CD4-positive, alpha-beta T cell (primary cell): ENCODE data around the gene CCNO. TPM values are rescaled to one million over a fixed set of nuclear protein-coding genes. Genes with fewer than 3 reads are reported as not detected.

Experiments
- ATAC-seq: fragments of 200-7000 bp; cut with Tn5 transposase; one replicate; pipeline ENCODE4 v1.10.0; 2022; ENCODE audit warnings: mild to moderate bottlenecking; ENCODE audit not compliant: poor library complexity
- CTCF ChIA-PET: fragments of 350-600 bp; sonication (Branson Sonifier 250); formaldehyde crosslinking; loops from one replicate; lab custom pipeline; 2021; ENCODE audit warnings: antibody characterized with exemption, inconsistent platforms; lab: Charles Lee
- POLR2A ChIA-PET: fragments of 350-600 bp; sonication (Branson Sonifier 250); formaldehyde crosslinking; loops from one replicate; lab custom pipeline; 2021; ENCODE audit warnings: antibody characterized with exemption, inconsistent platforms; lab: Charles Lee
- DNase-seq, 14 experiments: peaks; one replicate each; pipeline ENCODE4 v3.0.0-alpha.2; 2013 to 2020; ENCODE audit warnings: mixed read lengths in 2 of 14
- H3K27ac ChIP-seq, 2 donors: one replicate each; pipeline versions ENCODE4 v1.5.1 to v1.7.0; 2013; ENCODE audit warnings: low read length in 2 of 2, low read depth in 1 of 2, mild to moderate bottlenecking in 1 of 2
- H3K27me3 ChIP-seq, 2 experiments: 1 replicate in 1 of 2; 2 replicates in 1 of 2; pipeline versions ENCODE4 v1.6.1 to v1.7.0; 2013; ENCODE audit warnings: low read length in 2 of 2, control low read depth in 1 of 2, mild to moderate bottlenecking in 1 of 2, moderate library complexity in 1 of 2; ENCODE audit not compliant: insufficient read depth in 2 of 2, control insufficient read depth in 1 of 2
- H3K36me3 ChIP-seq: one replicate; pipeline ENCODE4 v1.6.1; 2013; ENCODE audit warnings: low read length, control low read depth; ENCODE audit not compliant: insufficient read depth
- H3K4me1 ChIP-seq: one replicate; pipeline ENCODE4 v1.6.1; 2013; ENCODE audit warnings: low read length, control low read depth; ENCODE audit not compliant: insufficient read depth
- H3K4me3 ChIP-seq: one replicate; pipeline ENCODE4 v1.5.1; 2013; ENCODE audit warnings: mild to moderate bottlenecking, low read length, moderate library complexity
- H3K9me3 ChIP-seq, 2 experiments: 1 replicate in 1 of 2; 2 replicates in 1 of 2; pipeline versions ENCODE4 v1.6.1 to v1.7.0; 2013; ENCODE audit warnings: low read length in 2 of 2, mild to moderate bottlenecking in 2 of 2, control low read depth in 1 of 2, moderate library complexity in 1 of 2; ENCODE audit not compliant: control insufficient read depth in 1 of 2, insufficient read depth in 1 of 2
- H3K27ac Mint-ChIP-seq: one replicate; pipeline ENCODE4 v1.8.0; 2020; ENCODE audit warnings: mixed read lengths
- H3K27me3 Mint-ChIP-seq: one replicate; pipeline ENCODE4 v1.8.0; 2021; ENCODE audit warnings: mixed read lengths
- H3K36me3 Mint-ChIP-seq: one replicate; pipeline ENCODE4 v1.8.0; 2021; ENCODE audit warnings: low read depth, mixed read lengths
- H3K4me1 Mint-ChIP-seq: one replicate; pipeline ENCODE4 v1.8.0; 2021; ENCODE audit warnings: low read depth, mixed read lengths
- H3K4me3 Mint-ChIP-seq: one replicate; pipeline ENCODE4 v1.8.0; 2020; ENCODE audit warnings: mild to moderate bottlenecking, mixed read lengths
- H3K9me3 Mint-ChIP-seq: one replicate; pipeline ENCODE4 v1.8.0; 2020; ENCODE audit warnings: mixed read lengths
- intact Hi-C, 2 experiments: fragments of 100-400 bp; cut with DNase I in 1 of 2; cut with micrococcal nuclease in 1 of 2; formaldehyde crosslinking; loops; one replicate each; pipeline versions ENCODE4 v1.15.1 to v1.9.0; 2023 to 2025; cut with DNase I, micrococcal nuclease
- total RNA-seq, 174 experiments: library from RNA in 2 of 174; stranded (reverse) in 2 of 174; gene quantifications; one replicate each; pipeline ENCODE4 v1.2.3 and lab custom pipeline; 2021 to 2026
- TF ChIP-seq, protein P1 (sequence below): fragments of 200-600 bp; IDR thresholded peaks from one replicate; pipeline ENCODE4 v1.8.0; 2022; ENCODE audit warnings: antibody characterized with exemption, mild to moderate bottlenecking

Gene CCNO
- total RNA-seq, 2 experiments from 2014 or later, result not detected

DNA sequence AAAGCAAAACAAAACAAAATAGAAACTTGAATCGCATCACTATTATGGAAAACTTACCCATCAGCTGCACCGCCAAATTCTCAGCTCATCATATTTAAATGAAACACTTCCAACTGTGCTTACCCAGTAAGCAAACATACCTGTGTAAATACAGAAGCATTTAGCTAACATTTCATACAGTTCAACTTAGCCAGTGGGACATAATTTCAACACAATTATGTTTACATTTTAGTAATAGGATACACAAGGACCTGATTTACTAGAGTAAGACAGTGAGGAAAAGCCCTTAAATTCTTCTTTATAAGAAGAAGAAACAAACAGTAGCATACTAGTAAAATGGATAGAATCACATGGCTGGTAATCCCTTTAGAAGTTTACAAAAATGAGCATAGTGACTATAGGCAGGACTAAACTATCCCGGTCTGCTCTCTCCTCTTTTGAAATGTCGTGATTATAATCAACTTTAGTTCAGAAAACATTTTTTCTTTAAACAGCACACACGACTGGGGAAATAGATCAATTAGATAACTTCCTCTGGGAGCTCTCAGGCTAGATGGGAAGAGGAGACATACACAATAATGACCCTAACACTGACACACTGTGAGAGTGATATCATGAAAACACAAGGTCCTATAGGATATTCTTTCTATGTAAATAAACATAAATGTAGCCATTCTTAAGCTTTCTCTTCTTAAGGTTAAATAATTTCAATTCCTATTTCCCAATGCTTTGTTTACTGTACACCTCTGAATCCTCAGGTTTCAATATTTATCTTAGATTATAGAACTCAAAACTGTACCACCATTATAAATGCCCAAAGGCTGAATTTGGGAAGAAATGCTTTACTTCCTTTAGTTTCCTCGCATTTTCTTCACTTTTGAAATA lies 44.5 kb downstream of the CCNO start:
- H3K27ac ChIP-seq, result no peak overlapping the region

DNA sequence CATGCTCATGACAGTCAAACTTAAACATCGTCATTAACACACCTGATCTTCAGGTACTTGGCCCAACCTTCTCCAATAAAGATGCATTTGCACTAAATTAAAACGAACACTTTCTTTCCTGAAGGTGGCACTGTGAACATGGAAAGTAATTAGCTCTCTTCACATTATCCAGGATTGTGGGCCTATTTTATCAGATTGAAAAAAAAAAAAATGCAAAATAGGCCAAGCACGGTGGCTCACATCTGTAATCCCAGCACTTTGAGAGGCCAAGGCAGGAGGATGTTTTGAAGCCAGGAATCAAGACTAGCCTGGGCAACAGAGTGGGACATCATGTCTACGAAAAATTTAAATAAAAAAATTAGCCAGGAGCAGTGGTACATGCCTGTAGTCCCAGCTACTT lies 46.0 kb downstream of the CCNO start:
- peaks cover 12 to 38% of the 10 kb centered on the region in 2 experiments for H3K27me3 ChIP-seq
- DNase-seq (no peak), ATAC-seq (no peak)
- TF ChIP-seq, protein P1, sequence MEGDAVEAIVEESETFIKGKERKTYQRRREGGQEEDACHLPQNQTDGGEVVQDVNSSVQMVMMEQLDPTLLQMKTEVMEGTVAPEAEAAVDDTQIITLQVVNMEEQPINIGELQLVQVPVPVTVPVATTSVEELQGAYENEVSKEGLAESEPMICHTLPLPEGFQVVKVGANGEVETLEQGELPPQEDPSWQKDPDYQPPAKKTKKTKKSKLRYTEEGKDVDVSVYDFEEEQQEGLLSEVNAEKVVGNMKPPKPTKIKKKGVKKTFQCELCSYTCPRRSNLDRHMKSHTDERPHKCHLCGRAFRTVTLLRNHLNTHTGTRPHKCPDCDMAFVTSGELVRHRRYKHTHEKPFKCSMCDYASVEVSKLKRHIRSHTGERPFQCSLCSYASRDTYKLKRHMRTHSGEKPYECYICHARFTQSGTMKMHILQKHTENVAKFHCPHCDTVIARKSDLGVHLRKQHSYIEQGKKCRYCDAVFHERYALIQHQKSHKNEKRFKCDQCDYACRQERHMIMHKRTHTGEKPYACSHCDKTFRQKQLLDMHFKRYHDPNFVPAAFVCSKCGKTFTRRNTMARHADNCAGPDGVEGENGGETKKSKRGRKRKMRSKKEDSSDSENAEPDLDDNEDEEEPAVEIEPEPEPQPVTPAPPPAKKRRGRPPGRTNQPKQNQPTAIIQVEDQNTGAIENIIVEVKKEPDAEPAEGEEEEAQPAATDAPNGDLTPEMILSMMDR, result no peak
- Mint-ChIP-seq H3K4me1 (no peaks in the 10 kb centered on the region), H3K4me3 (no peak overlapping the region), H3K27me3 (peaks cover 74% of the 10 kb centered on the region), H3K9me3 (peaks cover 1% of the 10 kb centered on the region), H3K36me3 (no peaks in the 10 kb centered on the region), H3K27ac (no peak overlapping the region)
- ChIA-PET POLR2A (no interaction called here), CTCF (interaction anchor here (0.6 kb wide), 1 partner anchor 10 kb away, joined by 3 read pairs; no protein-coding TSS in a partner anchor)
- no peaks in the 10 kb centered on the region for H3K4me1 ChIP-seq
- no peaks in the 10 kb centered on the region for H3K9me3 ChIP-seq
- no peaks in the 10 kb centered on the region for H3K36me3 ChIP-seq
- no peak overlapping the region for H3K27ac ChIP-seq
- intact Hi-C loops, result no loop called here
- no peak overlapping the region for H3K4me3 ChIP-seq

More for the DNA sequence above, 44.5 kb downstream of the CCNO start:
- H3K9me3 Mint-ChIP-seq, result no peaks in the 10 kb centered on the region
- intact Hi-C loops, result no loop called here
- no peak overlapping the region for H3K4me3 Mint-ChIP-seq
- DNase-seq, result no peak
- H3K27me3 ChIP-seq, result peaks cover 18 to 48% of the 10 kb centered on the region in 2 experiments
- peaks cover 76% of the 10 kb centered on the region for H3K27me3 Mint-ChIP-seq
- TF ChIP-seq, protein P1, result no peak
- no peaks in the 10 kb centered on the region for H3K36me3 ChIP-seq
- H3K9me3 ChIP-seq, result no peaks in the 10 kb centered on the region
- H3K4me1 Mint-ChIP-seq, result no peaks in the 10 kb centered on the region
- CTCF ChIA-PET, result no interaction called here
- no peak for ATAC-seq
- H3K36me3 Mint-ChIP-seq, result no peaks in the 10 kb centered on the region
- no peak overlapping the region for H3K27ac Mint-ChIP-seq
- POLR2A ChIA-PET, result no interaction called here
- H3K4me1 ChIP-seq, result no peaks in the 10 kb centered on the region
- H3K4me3 ChIP-seq, result no peak overlapping the region

Other genes with a start within 250 kb of the CCNO start
- gene ESM1, start 248.0 kb downstream of the CCNO start, total RNA-seq, result not detected
- 1 to 10 TPM; 4.5 to 7.0 TPM for gene GZMK, start 209.4 kb downstream of the CCNO start, total RNA-seq
- gene GZMA, start 131.0 kb downstream of the CCNO start, total RNA-seq, result 1 to 10 TPM; 3.5 to 5.0 TPM
- not detected for gene GPX8, start 73.4 kb downstream of the CCNO start, total RNA-seq
- gene CDC20B, start 60.4 kb downstream of the CCNO start, total RNA-seq, result not detected
- gene MCIDAS, start 6.3 kb downstream of the CCNO start, total RNA-seq, result not detected
- 10 to 100 TPM; 13.8 to 17.9 TPM for gene DHX29, start 74.1 kb upstream of the CCNO start, total RNA-seq
- gene MTREX, start 74.4 kb upstream of the CCNO start, total RNA-seq, result 10 to 100 TPM; 50.9 to 54.5 TPM